22Rv1 (cell line): ENCODE results near the gene BMERB1.

Source experiments
- CTCF ChIP-seq: fragments of 450-650 bp; IDR thresholded peaks from 2 replicates; pipeline ENCODE4 v1.5.1; 2017; ENCODE audit warnings: mild to moderate bottlenecking
- ZFX ChIP-seq: fragments of 450-650 bp; IDR thresholded peaks from 2 replicates; pipeline ENCODE4 v1.6.1; 2017; ENCODE audit warnings: antibody characterized with exemption, borderline replicate concordance

DNA sequence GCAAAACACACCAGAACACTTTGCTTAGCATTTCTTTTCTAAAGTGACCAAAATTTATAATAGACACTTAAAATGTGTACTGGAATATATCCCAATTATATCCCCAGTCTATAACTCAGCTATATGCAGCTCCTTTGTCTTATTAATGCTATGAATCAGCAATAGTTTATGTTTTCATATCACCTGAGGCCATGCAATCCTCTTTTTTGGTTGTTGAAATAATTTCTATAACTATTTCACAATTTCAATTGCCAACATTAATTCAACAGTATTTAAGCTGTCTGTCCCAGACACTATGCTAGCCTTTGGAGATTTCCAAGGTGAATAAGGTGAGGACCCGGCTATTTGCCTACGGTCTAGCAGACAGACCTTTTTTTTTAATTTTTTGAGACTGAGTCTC is 17.2 kb upstream of the BMERB1 start:
- no peak for TF ChIP-seq CTCF
- no peak for TF ChIP-seq ZFX
